Breast epithelium (tissue), 4 donors: ENCODE data around the gene SPATC1L. TPM values are rescaled to one million over a fixed set of nuclear protein-coding genes. Genes with fewer than 3 reads are reported as not detected.

Source experiments
- DNase-seq, 2 donors: peaks; one replicate each; pipeline ENCODE4 v3.0.0-alpha.2; 2019; ENCODE audit warnings: low spot score in 2 of 2
- H3K27ac ChIP-seq, 2 donors: fragments of 200-600 bp; sonication (generic) in 1 of 2; one replicate each; pipeline ENCODE4 v1.5.1; 2016 to 2019; ENCODE audit warnings: mild to moderate bottlenecking in 1 of 2
- H3K27me3 ChIP-seq, 2 donors: fragments of 200-600 bp; sonication (generic) in 1 of 2; one replicate each; pipeline versions ENCODE4 v1.5.1 to v1.6.0; 2017 to 2019; ENCODE audit warnings: control low read depth in 1 of 2, mild to moderate bottlenecking in 1 of 2
- H3K36me3 ChIP-seq: fragments of 200-600 bp; one replicate; pipeline ENCODE4 v1.5.1; 2019
- H3K4me1 ChIP-seq, 2 donors: fragments of 200-600 bp; sonication (generic); one replicate each; pipeline ENCODE4 v1.5.1; 2016 to 2019; ENCODE audit warnings: control low read depth in 1 of 2
- H3K4me3 ChIP-seq, 3 donors: fragments of 200-600 bp; sonication (generic); 1 replicate in 2 of 3; 2 replicates in 1 of 3; pipeline ENCODE4 v1.5.1; 2016 to 2019; ENCODE audit warnings: mild to moderate bottlenecking in 3 of 3, moderate library complexity in 2 of 3
- H3K9me3 ChIP-seq, 2 donors: fragments of 200-600 bp; sonication (generic) in 1 of 2; one replicate each; pipeline ENCODE4 v1.5.1; 2016 to 2019; ENCODE audit warnings: control low read depth in 1 of 2
- CTCF ChIP-seq, 3 donors: fragments of 450-650 bp; IDR thresholded peaks; one replicate each; pipeline ENCODE4 v1.5.1; 2016 to 2017; ENCODE audit warnings: antibody characterized with exemption in 3 of 3, mild to moderate bottlenecking in 3 of 3, moderate library complexity in 3 of 3
- POLR2A ChIP-seq: fragments of 450-650 bp; IDR thresholded peaks from one replicate; pipeline ENCODE4 v1.6.1; 2016; ENCODE audit warnings: antibody characterized with exemption, mild to moderate bottlenecking, moderate library complexity
- POLR2AphosphoS5 ChIP-seq, 3 donors: sonication (generic); formaldehyde crosslinking; IDR thresholded peaks; one replicate each; pipeline ENCODE4 v1.6.1; 2017; ENCODE audit warnings: antibody characterized with exemption in 3 of 3
- intact Hi-C: fragments of 100-400 bp; cut with DNase I; formaldehyde crosslinking; loops from one replicate; pipeline ENCODE4 v1.15.1; 2023; ENCODE audit warnings: low total_unique reads
- total RNA-seq, 3 donors: library from RNA; depleted of rRNA; stranded (reverse); fragments of >200 nt; gene quantifications; one replicate each; pipeline ENCODE4 v1.1.0, GENCODE V29; 2016

The SPATC1L gene
- total RNA-seq, 3 donors from 2014 or later, result 1.6 to 7.0 (median 6.2) TPM

DNA sequence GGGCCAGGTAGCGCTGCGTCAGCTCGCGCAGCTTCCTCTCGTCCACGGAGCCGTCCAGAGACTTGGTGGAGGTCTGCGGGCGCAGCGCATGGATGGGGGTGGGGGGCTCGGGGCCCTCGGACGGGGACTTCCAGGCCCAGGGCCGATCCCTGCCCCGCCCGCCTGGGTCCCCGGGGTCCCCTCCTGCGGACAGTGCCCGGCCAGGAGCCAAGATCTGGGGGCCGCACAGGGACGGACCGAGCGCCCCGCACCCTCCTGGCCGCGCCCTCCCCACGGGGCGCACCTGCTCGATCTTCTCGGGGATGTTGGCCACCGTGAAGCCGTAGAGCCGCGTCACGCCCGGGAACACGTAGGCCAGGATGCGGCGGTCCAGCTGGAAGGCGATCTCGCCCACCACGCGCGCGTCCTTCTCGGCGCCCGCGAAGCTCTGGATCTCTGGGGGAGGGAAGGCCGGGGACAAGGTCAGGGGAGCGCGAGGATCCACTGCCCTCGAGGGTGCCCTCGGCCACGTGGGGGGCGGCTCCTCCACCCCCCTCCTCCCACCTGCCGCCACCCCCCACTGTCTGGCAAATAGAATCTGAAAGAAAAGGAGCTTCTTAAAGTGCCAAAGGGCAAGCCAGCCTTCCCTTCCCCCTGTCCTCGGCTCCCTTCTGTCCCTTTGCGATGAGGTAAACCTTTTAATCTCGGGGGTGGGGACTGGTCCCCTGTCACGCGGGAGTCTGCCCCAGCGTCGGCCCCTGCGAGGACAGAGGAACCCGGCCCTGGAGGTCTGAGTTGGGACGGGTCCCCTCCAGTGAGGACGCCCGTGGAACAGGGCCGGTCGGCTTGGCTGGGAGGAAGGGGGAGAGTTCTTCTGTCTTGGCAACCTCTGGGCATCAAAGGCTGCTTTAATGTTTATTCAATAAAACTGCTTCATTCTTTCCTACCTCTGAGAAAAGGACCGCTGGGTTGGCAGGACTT lies 22.3 kb downstream of the SPATC1L start:
- intact Hi-C loops, result no loop called here
- Histone ChIP-seq H3K4me1 (no peaks in the 10 kb centered on the region), H3K27me3 (no peaks in the 10 kb centered on the region), H3K36me3 (no peaks in the 10 kb centered on the region), H3K9me3 (no peaks in the 10 kb centered on the region), H3K4me3 (peak overlapping the region in 1 of 3 donors; percentile 33), H3K27ac (no peak overlapping the region)
- TF ChIP-seq POLR2A (no peak), POLR2AphosphoS5 (IDR thresholded peaks at IDR 0.05) (no peak), CTCF (IDR thresholded peaks at IDR 0.05) (no peak)
- DNase-seq, result peak in 1 of 2 donors; percentile 44

DNA sequence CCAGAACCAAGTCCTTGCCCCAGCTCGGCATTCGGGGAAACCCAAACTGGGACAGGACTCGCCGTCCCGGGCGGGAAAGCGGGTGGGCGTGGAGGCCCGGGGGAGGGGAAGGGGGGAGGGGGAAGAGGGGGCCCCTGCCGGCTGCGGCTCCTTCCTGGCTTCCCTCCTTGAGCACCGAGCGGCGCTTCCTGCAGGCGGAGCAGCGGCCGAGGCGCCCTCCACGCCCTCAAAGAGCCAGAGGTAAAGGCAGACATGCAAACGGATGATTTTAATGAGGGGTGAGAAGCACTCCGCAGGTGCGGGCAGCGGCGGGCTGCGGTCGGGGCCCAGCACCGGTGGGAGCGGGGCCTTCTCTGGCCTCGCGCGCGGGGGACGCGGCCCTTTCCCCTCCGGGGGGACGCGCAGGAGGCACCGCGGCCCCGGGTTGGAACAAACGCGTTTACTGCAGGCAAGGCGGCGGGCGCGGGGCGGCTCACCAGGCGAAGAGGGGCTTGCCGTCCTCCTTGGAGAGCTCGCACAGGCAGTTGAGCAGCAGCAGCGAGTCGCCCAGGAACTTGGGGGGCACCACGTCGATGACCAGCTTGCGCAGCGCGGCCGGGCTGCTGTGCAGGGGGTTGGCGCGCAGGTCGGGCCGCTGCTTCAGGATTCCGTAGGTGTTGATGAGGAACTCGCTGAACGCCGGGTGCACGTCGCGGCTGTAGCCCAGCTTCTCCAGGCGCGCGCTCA lies 23.2 kb downstream of the SPATC1L start:
- no peaks in the 10 kb centered on the region for H3K4me1 ChIP-seq
- H3K27me3 ChIP-seq, result no peaks in the 10 kb centered on the region
- intact Hi-C loops, result no loop called here
- TF ChIP-seq POLR2A, result no peak
- TF ChIP-seq POLR2AphosphoS5 (IDR thresholded peaks at IDR 0.05), result no peak
- no peak for TF ChIP-seq CTCF (IDR thresholded peaks at IDR 0.05)
- no peaks in the 10 kb centered on the region for H3K36me3 ChIP-seq
- no peaks in the 10 kb centered on the region for H3K9me3 ChIP-seq
- no peak overlapping the region for H3K27ac ChIP-seq
- peak overlapping the region in 1 of 3 donors; percentile 33 for H3K4me3 ChIP-seq
- DNase-seq, result peak in 1 of 2 donors; percentile 49

DNA sequence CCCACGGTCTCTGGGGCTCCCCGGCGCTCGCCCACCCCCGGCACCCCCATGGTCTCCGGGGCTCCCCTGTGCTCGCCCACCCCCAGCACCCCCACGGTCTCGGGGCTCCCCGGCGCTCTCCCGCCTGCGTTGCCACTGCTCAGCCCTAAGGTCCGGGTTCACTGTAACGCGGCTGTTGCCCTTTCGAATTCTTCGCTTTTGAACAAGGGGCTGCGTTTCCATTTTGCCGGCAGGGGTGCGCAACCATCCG lies 23.7 kb downstream of the SPATC1L start:
- no peaks in the 10 kb centered on the region for H3K36me3 ChIP-seq
- no peak overlapping the region for H3K4me3 ChIP-seq
- intact Hi-C loops, result no loop called here
- H3K4me1 ChIP-seq, result no peaks in the 10 kb centered on the region
- no peaks in the 10 kb centered on the region for H3K9me3 ChIP-seq
- no peak for DNase-seq
- no peaks in the 10 kb centered on the region for H3K27me3 ChIP-seq
- H3K27ac ChIP-seq, result no peak overlapping the region
- TF ChIP-seq POLR2AphosphoS5 (IDR thresholded peaks at IDR 0.05) (no peak), CTCF (IDR thresholded peaks at IDR 0.05) (no peak), POLR2A (no peak)

GRCh38 chr21:46159841-46160656 lies 24.2 kb downstream of the SPATC1L start:
- no peaks in the 10 kb centered on the region for H3K36me3 ChIP-seq
- H3K27me3 ChIP-seq, result no peaks in the 10 kb centered on the region
- intact Hi-C loops, result no loop called here

More at GRCh38 chr21:46159841-46160656, 24.2 kb downstream of the SPATC1L start:
- TF ChIP-seq POLR2A, result no peak
- no peak for TF ChIP-seq CTCF (IDR thresholded peaks at IDR 0.05)
- DNase-seq, result no peak
- Histone ChIP-seq H3K4me1 (no peaks in the 10 kb centered on the region), H3K4me3 (no peak overlapping the region), H3K9me3 (no peaks in the 10 kb centered on the region), H3K27ac (no peak overlapping the region)
